Right lung (tissue), 5 donors: ENCODE measurements around the gene SH3D19. TPM values are rescaled to one million over a fixed set of nuclear protein-coding genes. Genes with fewer than 3 reads are reported as not detected.
A peak's percentile ranks its signal among the peaks of the same experiment; 100 is the strongest.
"Not testable (repeated sequence)": the region's sequence is repeated elsewhere in the genome, so short reads cannot be mapped to it uniquely, and the experiment has no call there.

Experiments
- DNase-seq, 2 donors: peaks; one replicate each; pipeline ENCODE4 v3.0.0-alpha.2; 2013
- polyA plus RNA-seq, 5 donors: library from polyadenylated mRNA; unstranded; fragments of 120-200 nt; gene quantifications; one replicate each; pipeline versions ENCODE4 v1.2.1 to v1.2.3, GENCODE V29; 2013; ENCODE audit warnings: inconsistent platforms in 1 of 5, low replicate concordance in 1 of 5; ENCODE audit not compliant: insufficient read length in 5 of 5, insufficient read depth in 1 of 5

The SH3D19 gene
- polyA plus RNA-seq, 5 donors, result 41.0 to 63.1 (median 54.0) TPM

DNA sequence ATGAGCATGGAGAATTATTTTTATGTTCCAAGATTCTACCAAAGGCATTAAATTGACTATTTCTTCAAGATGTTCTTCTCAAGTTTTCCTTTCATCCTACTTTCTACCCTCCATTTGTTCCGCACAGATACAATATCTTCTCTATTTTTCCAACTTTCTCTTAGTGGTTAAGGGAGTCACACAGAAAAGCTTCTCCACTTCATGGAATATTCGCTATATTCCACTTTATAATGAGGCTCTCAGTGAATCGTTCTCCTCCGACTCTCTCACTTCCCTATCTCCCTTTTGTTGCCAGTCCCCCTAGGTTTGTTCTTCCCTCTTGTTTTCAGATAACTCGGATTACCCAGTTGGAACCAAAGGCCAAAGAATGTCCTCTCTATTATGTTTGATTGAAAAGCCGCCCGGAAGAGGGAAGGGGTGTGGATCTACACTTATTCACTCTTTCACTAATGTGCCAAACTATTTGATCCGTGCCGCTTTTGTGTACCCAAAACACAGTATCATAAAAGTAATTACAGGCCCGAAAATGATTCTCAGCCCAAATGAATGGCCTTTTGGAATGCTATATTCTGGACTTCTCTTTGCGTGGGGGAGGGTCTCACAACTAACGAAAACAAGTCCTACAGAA lies 1.2 kb downstream of the SH3D19 start:
- DNase-seq, result peak; percentile 10 to 31

DNA sequence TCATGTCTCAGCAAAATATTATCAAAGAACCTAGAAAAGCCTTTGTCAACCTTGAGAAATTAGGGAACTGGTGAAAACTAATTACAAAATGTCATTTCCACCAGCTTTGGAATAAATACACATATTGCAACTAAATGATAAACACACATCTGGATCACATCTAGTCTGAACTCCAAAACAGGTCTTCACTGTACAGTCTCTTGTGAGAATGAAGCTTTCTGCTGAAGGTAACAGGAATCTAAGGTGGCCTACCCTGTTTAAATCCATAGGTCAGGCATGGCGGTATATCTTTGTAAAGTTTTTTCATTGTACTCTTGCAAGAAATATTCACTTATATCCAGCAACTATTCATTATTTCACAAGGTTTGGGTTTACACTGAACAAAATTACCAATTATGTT lies 1.7 kb downstream of the SH3D19 start:
- DNase-seq, result no peak

DNA sequence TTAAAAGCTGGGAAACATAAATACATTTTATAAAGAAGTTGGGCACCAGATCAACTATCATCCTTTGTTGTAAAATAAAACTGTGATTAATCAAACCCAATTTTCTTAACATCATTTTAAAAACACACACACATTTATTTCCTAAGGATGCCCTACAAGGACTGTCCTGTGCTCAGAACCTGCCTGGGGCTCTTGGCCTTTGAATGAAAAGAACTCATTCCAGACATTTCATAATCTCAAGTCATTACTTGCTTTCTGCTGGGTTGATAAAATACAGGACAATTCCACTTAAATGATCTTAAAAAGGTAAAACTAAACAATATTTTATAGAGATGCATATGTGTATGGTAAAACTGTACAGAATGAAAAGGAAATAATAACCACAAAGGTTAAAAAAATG lies 2.8 kb downstream of the SH3D19 start:
- DNase-seq, result no peak

DNA sequence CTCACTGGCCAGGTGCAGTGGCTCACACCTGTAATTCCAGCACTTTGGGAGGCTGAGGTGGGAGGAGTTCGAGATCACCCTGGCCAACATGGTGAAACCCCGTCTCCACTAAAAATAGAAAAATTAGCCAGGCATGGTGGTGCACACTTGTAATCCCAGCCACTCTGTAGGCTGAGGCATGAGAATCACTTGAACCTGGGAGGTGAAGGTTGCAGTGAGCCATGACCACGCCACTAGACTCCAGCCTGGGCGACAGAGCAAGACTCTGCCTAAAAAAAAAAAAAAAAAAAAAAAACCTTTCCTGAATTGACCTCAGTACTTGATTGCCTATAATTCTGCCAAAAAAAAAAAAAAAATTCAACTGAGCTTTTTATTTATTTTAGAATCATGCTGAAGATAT lies 3.2 kb downstream of the SH3D19 start:
- DNase-seq, result not testable (repeated sequence)

DNA sequence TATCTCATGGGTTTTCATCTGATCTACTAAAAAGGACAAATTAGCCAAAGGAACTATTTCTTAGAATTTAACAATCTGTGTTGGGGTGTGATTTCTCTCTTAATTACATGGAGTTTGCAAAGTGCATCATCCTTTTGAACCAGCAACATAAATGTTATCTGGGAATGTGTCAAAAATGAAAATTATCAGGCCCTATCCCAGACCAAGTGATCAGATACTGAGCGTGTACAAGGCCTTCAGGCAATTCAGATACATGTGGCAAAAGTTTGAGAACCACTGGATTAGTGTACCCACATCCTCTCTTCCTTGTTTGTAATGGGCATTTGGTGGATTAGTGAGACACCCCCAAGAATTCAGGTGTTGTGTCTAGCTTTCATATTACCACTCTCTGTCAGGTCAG lies 3.8 kb downstream of the SH3D19 start:
- no peak for DNase-seq

DNA sequence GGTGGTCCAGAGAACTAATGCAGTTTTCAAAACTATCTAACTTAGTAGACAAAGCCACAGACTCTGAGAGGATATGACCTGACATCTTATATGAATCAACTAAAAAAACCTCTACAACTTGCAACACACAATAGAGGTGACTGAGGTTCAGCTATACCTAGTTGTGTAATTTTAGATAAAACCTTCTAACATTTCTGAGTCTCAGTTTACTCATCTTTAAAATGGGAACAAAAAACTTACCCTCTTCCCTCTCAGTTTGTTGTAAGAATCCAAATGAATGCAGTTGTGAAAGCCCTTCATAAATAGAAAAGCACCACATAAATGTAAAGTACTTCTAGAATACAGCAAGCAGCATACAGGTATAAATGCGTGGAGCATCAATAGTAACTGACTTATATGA lies 5.9 kb downstream of the SH3D19 start:
- DNase-seq, result no peak

DNA sequence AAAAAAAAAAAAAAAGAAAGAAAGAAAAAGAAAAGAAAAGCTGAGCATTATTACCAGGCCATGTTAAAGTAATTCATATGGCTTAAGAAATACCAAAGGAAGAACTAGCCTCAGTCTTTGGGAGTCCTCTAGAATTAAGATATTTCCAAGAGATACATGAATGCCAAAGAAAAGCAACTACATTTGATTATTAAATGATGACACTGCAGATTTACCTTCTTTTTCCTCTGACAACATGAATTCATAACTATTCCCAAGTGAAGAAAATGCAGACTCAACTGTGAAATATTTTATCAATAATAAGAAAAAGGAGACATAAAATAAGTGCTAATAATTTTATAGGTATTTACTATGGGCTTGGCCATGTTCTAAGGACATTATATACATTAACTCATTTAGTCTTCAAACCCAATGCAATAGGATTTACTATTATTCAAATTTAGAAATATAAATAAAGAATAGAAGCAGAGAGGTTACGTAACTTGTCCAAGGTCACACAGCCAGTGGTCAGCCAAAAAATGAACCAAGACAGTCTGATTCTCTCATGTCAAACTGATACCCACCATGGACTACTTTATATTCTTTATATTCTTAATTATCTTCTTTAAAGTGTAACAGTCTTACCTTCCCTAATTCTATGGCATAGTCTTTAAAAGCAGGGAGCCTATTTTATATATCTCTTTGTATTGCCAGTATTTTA lies 6.9 kb downstream of the SH3D19 start:
- no peak for DNase-seq

DNA sequence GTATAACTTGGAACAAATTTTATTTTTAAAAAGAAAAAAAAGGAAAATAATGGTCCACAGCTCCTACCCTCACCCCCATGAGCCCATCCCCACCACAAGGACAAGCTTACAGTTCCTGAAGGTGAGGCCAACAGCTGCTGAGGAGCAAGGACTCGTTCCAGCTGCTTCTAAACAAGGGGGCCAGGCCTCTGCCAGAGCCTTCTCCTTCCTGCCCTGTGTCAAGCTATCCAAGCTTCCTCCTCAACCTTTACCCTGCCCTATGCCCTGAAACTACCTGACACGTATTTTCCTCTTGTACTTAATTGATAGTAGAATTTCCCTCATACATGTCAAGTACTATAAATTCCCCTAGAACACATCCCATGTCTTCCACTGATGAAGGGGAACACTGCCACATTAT lies 8.8 kb downstream of the SH3D19 start:
- no peak for DNase-seq

DNA sequence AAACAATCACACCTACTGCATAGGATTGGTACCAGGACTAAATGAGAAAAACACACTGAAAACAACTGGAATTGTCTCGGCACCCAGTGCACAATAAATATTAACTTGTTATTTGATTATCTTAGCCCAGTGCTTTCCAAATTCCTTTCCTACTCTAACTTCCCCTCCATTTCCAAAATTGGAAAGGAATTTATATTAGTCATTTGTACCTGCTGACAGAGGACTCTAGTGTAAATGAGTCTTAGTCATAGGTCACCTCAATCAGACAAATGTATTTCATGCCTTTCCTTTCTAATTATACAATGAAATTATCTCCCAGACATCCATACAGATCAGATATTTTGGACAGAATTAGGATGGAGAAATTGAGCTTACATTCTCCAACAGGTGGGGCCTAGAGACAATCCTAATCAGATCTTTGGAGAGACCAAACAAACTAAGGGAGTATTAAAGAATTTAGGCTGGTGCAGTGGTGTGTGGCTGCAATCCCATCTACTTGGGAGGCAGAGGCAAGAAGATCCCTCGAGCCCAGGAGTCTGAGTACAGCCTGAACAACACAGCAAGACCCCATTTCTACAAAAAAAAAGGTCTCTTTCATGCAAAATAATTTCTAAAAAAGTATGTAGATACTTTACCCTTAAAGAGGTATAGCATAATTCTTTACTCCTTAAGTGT lies 10.1 kb downstream of the SH3D19 start:
- DNase-seq, result no peak

DNA sequence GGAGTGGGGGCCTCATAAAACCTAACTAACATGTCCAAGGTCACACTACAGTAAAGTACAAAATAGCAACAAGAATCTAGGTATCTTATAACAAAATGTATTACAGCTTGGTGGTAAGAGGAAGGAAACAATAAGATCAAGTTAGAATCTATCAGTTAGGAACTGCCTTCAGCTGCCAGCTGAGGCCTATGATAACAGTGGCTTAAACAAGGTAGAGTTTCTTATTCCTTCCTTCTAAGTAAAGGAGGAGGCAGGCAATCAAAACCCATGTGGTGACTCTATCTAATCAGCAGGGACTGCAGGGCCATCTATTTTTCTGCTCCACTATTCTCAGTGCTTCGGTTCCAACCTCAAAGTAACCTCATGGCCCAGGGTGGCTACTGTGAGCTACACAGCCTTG lies 10.9 kb downstream of the SH3D19 start:
- DNase-seq, result no peak

DNA sequence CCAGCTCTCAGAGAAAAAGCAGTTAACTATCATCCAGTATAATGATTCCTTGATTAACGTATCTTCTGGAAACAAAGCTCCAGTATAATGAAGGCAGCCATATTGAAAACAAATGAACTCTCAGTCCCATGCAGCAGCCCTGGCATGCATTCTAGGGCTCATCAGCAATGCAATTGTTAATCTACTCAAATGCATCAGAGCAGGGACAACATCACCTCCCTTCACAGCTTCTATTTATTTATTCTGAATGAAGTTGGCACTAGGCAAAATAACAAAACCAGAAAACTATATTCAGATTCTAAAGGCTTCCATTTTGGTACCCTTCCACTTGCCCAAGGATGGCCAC lies 11.4 kb downstream of the SH3D19 start:
- DNase-seq, result no peak

DNA sequence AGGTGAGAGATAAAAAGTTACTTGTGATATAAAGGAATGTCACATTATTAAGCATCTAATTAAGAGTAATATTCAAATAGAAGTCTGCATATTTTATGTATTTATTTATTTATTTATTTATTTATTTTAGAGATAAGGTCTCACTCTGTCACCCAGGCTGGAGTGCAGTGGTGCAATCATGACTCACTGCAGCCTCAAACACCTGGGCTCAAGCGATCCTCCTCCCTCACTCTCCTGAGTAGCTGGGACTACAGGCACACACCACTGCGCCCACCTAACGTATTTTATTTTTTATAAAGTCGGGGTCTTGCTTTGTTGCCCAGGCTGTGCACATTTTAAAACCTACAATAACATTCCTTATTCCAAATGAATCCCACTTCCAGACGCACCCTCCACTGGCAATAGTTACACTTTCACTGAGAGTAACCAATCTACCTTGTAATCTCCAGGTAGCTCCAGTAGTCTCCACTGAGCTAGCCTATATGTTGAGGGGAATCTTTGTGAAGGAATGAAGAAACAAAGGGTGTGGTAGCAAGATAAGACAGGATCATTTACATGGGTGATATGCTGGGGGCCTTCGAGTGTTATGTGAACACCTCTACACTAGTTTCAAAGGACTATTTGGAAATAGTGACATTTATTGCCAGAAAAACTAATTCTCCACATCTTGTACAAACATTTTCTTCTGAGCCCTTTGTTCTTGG lies 11.9 kb downstream of the SH3D19 start:
- DNase-seq, result no peak

DNA sequence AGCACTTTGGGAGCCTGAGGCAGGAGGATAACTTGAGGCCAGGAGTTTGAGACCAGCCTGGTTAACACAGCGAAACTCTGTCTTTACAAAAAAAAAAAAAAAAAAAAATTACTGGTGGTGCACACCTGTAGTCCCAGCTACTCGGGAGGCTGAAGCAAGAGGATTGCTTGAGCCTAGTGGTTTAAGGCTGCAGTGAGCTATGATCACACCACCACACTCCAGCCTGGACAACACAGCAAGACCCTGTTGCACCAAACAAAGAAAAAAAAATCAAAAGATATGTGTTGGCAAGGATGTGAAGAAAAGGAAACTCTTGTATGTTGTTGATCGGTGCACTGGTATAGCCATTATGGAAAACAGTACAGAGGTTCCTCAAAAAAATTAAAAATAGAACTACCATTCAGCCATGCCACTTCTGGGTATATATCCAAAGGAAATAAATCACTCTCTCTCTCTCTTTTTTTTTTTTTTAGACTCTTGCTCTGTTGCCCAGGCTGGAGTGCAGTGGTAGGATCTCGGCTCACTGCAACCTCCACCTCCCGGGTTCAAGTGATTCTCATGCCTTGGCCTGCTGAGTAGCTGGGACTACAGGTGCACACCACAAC lies 15.2 kb downstream of the SH3D19 start:
- no peak for DNase-seq

DNA sequence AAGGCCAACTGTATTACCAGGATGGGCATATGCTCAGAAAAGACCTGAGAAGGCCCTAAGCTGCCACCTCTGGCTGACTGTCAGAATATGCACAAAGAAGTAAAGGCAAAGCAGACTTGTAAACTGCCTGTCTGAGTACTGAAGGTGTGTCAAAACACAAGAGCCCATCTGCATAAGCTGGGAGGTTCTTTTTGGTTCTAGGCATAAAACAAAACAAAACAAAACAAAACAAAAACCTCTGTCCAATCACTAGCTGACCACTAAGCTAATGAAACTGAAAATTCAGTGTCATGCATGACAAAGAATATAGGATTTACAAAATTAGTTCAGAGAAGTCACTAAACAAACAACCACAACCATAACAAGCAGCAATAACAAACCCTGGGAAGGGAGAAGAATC lies 20.6 kb downstream of the SH3D19 start:
- DNase-seq, result no peak

DNA sequence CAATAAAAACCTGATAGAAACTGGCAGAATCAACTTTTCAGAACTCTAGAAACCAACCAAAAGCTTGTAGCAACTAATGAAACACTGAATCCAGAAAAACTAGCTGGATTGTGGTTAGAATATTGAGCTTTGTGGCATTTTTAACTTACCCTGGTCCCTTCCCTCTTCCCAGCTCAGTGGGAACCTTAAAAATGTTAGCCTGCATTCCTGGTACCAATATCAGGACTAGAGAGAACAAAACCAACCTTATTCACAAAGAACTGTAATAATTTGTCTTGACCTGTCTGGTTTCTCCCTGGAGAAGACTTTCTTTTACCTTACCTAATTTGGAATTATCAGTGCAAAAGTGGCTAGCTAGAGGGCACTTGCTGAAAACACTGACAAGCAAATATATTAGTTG lies 21.2 kb downstream of the SH3D19 start:
- DNase-seq, result no peak

DNA sequence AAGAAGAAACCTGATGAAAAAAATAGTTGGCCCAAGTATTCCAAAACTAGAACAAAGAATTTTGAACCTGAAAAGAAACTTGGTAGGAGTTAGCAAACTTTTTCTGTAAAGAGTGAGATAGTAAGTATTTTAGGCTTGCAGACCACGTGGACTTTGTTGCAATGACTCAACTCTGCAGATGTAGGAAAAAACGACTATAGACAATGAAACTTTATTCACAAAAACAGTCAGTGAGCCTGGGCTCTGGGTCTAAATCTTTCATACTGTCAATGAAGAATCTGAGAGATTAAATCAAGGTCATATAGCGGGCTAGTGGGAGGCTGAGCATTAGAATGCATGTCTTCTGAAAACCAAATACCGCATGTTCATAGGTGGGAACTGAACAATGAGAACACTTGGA lies 23.0 kb downstream of the SH3D19 start:
- no peak for DNase-seq

DNA sequence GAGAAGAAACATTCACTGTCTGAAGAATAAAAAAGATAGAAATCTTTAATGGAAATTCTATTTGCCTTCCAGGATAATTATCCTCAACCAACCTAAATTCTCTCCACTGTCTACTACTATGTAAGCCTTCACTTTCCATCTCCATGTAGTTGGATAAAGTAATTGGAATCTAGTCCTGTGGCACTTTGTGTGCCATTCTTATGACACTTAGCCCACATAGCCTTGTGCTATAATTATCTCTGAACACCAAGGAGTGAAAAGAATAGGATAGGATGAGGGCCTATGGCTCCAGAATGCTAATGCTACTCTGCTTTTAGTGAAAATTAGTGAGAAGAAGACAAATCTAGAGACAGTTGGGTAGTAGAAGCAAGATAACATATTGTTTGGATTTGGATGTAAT lies 28.2 kb downstream of the SH3D19 start:
- no peak for DNase-seq

DNA sequence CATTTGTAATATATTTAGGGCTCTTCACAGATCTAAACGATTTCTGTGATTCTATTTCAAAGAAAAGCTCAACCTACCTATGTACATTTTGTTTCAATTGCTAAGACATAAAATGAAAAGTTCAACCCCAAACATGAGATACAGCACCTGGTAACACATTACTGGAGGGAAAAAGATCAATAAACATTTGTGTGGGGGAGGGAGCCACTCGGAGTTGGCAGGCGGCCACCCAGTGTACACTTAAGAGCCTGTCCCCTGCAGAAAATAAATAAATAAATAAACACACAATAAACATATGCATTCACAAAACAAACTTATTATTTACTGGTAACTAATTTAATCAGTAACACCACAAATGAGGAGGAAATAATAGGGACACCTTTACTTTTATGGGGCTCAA lies 29.2 kb downstream of the SH3D19 start:
- DNase-seq, result no peak

DNA sequence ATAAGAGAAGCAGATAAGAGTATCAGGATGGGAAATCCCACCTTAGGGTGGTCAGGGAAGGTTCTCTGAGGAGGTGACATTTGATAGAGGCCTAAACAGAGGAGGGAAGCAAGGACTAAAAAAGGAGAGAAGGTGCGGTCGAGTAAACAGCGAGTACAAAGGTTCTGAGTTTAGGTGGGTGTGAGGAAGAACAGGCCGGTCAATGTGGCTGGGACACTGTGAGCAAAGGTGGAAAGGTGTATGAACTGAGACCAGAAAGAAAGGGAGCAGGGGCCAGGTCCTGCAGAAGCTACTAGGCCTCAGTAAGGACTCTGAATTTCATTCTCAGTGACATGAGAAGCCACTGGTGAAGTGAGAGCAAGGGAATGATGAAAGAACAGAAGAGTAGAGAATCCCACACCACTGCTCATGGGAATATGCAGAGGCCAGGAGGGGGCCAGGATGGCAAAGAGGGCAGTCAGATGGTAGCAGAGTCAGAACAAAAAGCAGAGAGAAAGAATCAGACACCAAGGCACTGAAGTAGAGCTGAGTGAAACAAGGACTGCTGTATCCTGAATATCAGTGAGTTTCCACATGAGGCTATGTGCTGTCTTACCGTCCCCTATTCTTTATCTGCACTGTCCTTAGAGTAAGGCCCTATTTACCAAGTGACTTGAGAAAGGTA lies 30.4 kb downstream of the SH3D19 start:
- DNase-seq, result no peak

DNA sequence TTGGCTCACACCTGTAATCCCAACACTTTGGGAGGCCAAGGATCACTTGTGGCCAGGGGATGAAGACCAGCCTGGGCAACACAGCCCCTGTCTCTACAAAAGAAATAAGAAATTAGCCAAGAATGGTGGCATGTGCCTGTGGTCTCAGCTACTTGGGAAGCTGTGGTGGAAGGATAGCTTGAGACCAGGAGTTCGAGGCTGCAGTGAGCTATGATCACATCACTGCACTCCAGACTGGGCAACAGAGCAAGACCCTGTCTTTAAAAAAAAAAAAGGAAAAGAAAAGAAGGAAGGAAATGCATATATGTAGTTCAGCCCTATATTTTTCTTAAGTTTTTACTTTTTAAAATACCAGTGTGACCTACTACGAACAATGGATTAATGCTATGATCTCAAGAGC lies 33.4 kb downstream of the SH3D19 start:
- no peak for DNase-seq

DNA sequence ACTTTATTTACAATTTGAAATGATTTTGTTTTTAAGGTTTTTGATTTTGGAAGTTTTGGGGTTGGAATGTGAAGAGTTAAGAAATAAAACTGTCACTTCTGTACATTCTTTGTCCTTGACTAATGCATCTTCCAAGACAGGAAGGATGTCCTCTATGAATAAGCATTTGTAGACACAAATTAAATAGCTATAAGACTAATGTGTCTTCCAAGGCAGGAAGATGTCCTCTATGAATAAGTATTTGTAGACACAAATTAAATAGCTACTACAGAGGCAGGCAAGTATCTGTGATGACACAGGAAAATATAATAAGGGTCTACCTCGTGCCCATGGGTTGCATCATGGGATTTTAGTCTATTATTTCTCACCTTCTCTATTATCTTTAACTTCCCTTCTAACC lies 33.9 kb downstream of the SH3D19 start:
- no peak for DNase-seq

DNA sequence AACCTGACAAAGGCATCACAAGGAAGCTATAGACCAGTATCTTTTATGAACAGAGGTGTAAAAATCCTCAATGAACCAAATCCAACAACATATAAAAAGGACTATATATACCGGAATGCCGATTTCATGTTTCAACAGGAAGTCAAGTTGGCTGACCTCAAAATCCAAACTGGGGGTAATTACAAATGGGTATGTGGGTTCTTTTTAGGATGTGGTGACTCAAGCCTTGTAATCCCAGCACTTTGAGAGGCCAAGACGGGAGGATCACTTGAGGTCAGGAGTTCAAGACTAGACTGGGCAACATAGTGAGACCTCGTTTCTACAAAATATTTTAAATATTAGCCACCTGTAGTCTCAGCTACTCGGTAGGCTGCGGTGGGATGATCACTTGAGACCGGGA lies 38.0 kb downstream of the SH3D19 start:
- DNase-seq, result no peak
